Measurements from ENCODE around the gene DAAM2. TPM values are rescaled to one million over a fixed set of nuclear protein-coding genes. Genes with fewer than 3 reads are reported as not detected.

Gene DAAM2
- total RNA-seq, 1 donor from 2014 or later = 87.2 TPM

DNA sequence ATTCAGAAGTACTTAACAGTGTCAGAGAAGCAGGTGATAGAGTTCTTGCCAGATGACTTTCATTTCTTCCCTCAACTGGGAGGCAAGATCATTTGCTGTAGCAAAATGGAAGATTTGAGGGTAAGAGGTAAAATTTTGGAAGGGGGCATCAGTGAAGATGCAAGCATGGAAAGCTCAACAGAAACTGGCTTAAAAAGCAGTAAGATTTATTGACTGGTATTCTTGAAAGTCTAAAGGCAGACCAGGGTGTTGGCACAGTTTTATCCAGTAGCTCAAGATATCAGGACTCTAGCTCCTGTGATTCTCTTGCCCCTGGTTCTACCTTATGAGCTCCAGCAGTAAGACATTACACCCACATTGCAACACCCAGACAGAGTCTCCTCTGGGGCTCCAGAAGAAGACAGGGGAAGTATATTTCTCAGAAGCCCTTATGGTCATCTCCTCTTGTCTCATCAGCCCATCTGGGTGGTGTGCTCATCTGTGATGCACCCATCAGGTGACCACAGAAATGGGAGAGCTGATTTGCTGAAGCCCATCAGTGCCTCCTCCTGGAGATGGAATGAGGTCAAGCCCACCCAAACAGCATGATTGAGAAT is 158.0 kb downstream of the DAAM2 start:
- TF ChIP-seq CTCF (IDR thresholded peaks at IDR 0.05) = no peak
- no peak overlapping the region for H3K27ac Mint-ChIP-seq (ENCODE audit: unreplicated experiment)

DNA sequence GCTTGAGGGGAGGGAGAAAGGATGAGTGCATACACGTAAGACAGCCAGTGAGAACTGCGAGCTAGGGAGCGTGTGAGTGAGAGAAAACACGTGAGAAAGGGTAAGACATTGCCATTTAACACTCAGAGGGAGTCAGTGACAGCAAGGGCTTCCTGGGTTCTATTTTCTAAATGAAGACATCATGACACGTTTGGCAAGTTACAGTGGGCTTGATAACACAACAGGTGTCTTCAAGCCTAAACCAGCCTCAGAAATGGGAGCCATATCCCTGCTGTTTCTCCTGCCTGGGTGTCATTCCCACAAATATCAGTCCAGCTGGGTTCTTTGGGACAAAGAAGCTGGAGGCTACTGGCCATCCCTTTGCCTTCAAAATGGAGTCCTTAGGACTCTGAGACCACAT is 159.0 kb downstream of the DAAM2 start:
- no peak for DNase-seq (ENCODE audit: extremely low spot score, unreplicated experiment)
- no peaks in the 10 kb centered on the region for H3K9me3 Mint-ChIP-seq (ENCODE audit: unreplicated experiment)
- H3K4me1 Mint-ChIP-seq (ENCODE audit: unreplicated experiment) = no peaks in the 10 kb centered on the region
- no peak overlapping the region for H3K27ac Mint-ChIP-seq (ENCODE audit: unreplicated experiment)
- H3K27me3 Mint-ChIP-seq (ENCODE audit: unreplicated experiment) = no peaks in the 10 kb centered on the region
- no peak for TF ChIP-seq CTCF (IDR thresholded peaks at IDR 0.05)
- H3K36me3 Mint-ChIP-seq (ENCODE audit: unreplicated experiment) = no peaks in the 10 kb centered on the region
- no peak overlapping the region for H3K4me3 Mint-ChIP-seq (ENCODE audit: unreplicated experiment)

More for the DNA sequence above, 158.0 kb downstream of the DAAM2 start:
- Mint-ChIP-seq H3K4me3 (ENCODE audit: unreplicated experiment) (no peak overlapping the region), H3K27me3 (ENCODE audit: unreplicated experiment) (no peaks in the 10 kb centered on the region), H3K9me3 (ENCODE audit: unreplicated experiment) (no peaks in the 10 kb centered on the region), H3K4me1 (ENCODE audit: unreplicated experiment) (no peaks in the 10 kb centered on the region), H3K36me3 (ENCODE audit: unreplicated experiment) (no peaks in the 10 kb centered on the region)
- no peak for DNase-seq (ENCODE audit: extremely low spot score, unreplicated experiment)

- no peak for DNase-seq (ENCODE audit: extremely low spot score, unreplicated experiment)
- no peak for TF ChIP-seq CTCF (IDR thresholded peaks at IDR 0.05)
- H3K4me3 Mint-ChIP-seq (ENCODE audit: unreplicated experiment) = no peak overlapping the region
- H3K27ac Mint-ChIP-seq (ENCODE audit: unreplicated experiment) = no peak overlapping the region
- H3K9me3 Mint-ChIP-seq (ENCODE audit: unreplicated experiment) = no peaks in the 10 kb centered on the region
- H3K36me3 Mint-ChIP-seq (ENCODE audit: unreplicated experiment) = no peaks in the 10 kb centered on the region
- no peaks in the 10 kb centered on the region for H3K27me3 Mint-ChIP-seq (ENCODE audit: unreplicated experiment)
- H3K4me1 Mint-ChIP-seq (ENCODE audit: unreplicated experiment) = no peaks in the 10 kb centered on the region
These were observed 159.5 kb downstream of the DAAM2 start for GRCh38 chr6:39951716-39952115.

GRCh38 chr6:39952167-39952566 is 160.0 kb downstream of the DAAM2 start:
- Mint-ChIP-seq H3K27ac (ENCODE audit: unreplicated experiment) (no peak overlapping the region), H3K4me1 (ENCODE audit: unreplicated experiment) (no peaks in the 10 kb centered on the region), H3K27me3 (ENCODE audit: unreplicated experiment) (no peaks in the 10 kb centered on the region), H3K36me3 (ENCODE audit: unreplicated experiment) (no peaks in the 10 kb centered on the region), H3K4me3 (ENCODE audit: unreplicated experiment) (no peak overlapping the region), H3K9me3 (ENCODE audit: unreplicated experiment) (peaks cover 3% of the 10 kb centered on the region)
- DNase-seq (ENCODE audit: extremely low spot score, unreplicated experiment) = no peak
- TF ChIP-seq CTCF (IDR thresholded peaks at IDR 0.05) = no peak

GRCh38 chr6:39953076-39953618 is 161.0 kb downstream of the DAAM2 start:
- H3K4me1 Mint-ChIP-seq (ENCODE audit: unreplicated experiment) = no peaks in the 10 kb centered on the region

More at GRCh38 chr6:39953076-39953618, 161.0 kb downstream of the DAAM2 start:
- H3K36me3 Mint-ChIP-seq (ENCODE audit: unreplicated experiment) = no peaks in the 10 kb centered on the region
- no peak for TF ChIP-seq CTCF (IDR thresholded peaks at IDR 0.05)
- H3K27me3 Mint-ChIP-seq (ENCODE audit: unreplicated experiment) = no peaks in the 10 kb centered on the region
- no peak for DNase-seq (ENCODE audit: extremely low spot score, unreplicated experiment)
- no peak overlapping the region for H3K4me3 Mint-ChIP-seq (ENCODE audit: unreplicated experiment)
- H3K27ac Mint-ChIP-seq (ENCODE audit: unreplicated experiment) = no peak overlapping the region
- H3K9me3 Mint-ChIP-seq (ENCODE audit: unreplicated experiment) = peaks cover 4% of the 10 kb centered on the region

Other genes starting within 250 kb of the DAAM2 start
- 1.3 and 1.8 TPM in 2 replicates for gene KIF6, start 67.0 kb upstream of the DAAM2 start, total RNA-seq
- gene MOCS1, start 142.1 kb downstream of the DAAM2 start, total RNA-seq = 14.9 and 15.1 TPM in 2 replicates